Measurements from ENCODE around the gene ERI3.

ERI3 gene

GRCh38 chr1:44348061-44348485 lies 7.0 kb downstream of the ERI3 start:
- DNase-seq, result no peak

- no peak for DNase-seq
These were observed 7.8 kb downstream of the ERI3 start for GRCh38 chr1:44347280-44347679.

DNA sequence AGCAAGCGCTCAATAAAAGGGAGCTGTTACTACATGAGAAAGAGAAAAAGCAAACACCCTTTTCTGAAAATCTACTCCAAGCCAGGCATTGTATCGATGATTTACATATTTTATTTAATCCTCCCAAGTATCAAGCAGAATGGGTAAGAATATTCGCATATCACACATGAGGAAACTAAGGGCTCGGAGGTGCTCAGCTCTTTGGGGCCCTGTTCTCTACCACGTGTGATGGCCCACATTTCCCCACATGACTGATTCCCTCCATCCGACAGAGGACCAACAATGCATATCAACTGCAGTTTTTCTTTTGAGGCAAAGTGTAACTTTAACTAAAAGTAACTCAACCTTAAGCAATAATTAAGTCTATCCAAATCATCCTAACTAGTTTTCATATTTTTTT lies 8.2 kb downstream of the ERI3 start:
- no peak for DNase-seq

- no peak for DNase-seq
These were observed 8.9 kb downstream of the ERI3 start for GRCh38 chr1:44346184-44346583.

DNA sequence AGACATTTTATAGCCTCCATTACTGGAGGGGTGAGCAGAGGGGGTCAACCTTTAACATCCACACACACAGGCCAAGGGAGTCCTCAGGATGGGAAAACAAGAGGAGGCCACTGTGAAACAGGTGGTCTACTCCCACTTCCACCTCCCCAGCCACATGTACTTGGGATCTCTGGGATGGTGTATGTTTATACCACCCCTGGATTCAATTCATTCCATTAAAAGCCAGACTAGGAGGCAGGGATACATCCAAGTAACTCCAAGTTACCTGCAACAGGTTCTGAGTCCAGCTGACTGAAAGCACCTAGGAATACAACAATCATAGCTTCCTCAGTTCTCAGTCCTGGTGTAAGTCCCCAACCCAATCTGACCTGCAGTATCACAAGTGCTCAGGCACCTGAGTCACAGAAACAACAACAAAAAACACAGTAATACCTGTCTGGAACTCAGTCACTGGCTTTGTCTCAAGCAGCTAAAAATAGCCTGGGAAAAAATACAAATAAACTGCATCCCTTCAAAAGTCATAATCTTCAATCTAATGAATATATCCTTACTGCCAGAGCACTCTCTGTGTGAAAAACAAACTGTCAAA lies 9.8 kb downstream of the ERI3 start:
- DNase-seq, result no peak

DNA sequence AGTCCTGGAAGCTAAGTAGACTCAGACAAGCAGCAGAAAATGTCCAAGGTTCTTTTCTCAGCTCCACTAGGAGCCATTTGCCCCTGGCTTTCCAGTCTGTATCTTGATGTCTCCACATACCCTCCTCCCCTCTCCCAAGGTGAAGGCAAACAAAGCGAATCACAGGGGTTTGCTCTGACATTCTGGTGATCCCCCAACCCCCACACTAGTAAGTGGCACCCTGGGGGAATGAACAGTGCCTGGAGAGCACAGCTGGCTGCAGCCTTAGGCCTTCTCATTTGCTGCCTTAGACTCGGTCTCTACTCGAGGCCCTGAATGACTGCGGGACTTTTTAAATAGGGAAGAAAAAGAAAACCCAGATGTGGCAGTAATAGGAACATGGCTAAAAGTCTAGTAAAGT lies 15.3 kb downstream of the ERI3 start:
- no peak for DNase-seq

DNA sequence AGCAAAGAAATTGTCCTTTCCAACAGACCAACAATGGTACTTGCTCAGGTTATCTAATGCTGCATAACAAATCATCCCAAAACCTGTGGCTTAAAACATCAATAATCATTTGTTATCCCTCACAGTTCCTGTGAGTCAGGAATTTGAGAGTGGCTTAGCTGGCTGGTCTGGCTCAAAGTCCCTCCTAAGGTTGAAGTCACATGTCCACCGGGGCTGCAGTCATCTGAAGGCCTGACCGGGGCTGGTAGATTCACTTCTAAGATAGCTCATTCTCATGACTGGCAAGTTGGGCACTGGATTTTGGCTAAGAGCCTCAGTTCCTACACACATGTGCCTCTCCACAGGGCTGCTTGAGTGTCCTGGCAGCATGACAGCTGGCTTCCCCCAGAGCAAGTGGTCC lies 16.9 kb downstream of the ERI3 start:
- no peak for DNase-seq

DNA sequence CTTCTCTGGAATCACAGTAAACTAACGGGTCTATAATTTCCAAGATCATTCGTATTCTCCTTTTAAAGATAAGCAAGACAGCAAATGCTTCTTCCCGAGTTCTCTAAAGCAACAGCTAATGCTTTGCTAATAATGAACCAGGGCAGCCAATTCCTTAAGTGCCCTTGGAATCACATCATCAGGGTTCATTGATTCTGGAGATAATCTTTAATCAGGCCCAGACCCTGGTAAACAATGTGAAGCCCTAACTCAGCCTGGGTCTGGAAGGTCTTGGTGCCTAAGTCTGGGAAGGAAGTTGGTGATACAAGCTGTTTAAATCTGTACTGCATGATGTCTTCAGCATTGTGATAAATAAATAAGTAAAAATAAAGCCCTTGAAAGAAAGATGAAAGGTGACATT lies 18.4 kb downstream of the ERI3 start:
- DNase-seq, result no peak

- no peak for DNase-seq
These were observed 20.1 kb downstream of the ERI3 start for GRCh38 chr1:44334968-44335367.

- no peak for DNase-seq
These were observed 21.7 kb downstream of the ERI3 start for GRCh38 chr1:44333376-44333775.

DNA sequence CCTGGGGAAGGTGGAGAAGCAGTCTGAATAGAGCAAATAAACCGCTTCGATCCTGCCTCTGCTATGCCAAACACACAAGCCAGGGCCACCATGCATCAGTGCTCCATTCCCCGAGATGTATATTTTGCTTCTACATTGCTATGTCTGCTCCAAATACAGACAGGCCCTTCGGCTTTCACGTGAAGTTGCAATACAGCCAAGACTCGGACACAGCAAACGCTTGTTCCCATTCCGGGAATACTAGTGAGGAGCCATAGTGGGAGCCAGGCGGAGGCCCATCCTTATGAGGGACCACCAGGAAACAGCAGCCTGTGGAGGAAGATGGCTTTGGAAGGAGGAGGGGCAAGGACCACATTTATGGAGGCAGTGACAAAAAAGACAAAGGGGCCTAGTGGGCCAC lies 22.6 kb downstream of the ERI3 start:
- DNase-seq, result no peak

GRCh38 chr1:44330935-44331334 lies 24.1 kb downstream of the ERI3 start:
- DNase-seq, result no peak

DNA sequence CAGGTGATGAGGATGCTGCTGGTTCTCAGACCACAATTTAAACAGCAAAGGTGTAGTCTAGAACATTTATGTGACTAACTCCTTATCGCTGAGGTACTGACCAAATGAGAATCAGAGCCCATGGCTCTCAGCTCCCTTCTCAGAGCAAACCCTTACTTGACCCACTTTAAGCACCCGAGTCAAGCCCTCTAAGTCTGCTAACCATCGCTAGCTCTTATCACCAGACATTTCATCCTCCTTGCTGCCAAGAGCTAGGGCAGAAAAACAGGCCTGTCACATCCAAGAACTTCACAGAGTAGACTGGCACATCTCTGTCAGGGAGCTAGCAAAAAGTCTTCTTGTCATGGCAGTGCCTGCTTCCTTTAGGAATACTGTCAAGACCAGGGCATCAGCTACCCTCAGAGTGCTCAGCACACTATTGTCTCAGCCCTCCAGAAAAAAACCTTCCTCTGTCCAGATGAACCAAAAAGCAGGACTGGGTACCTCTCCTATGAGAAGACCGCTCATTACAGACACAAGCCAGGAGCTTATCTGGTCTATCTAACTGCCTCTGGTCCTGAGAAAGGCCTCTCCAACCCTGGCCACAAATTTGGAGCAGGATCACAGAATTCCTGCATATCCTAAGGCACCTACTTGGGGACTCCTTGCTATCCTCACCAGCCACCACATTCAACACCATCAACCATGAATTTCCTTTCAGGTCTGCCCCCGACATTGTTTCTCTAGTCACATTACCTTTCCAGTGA lies 26.2 kb downstream of the ERI3 start:
- DNase-seq, result no peak

GRCh38 chr1:44327679-44328491 lies 27.2 kb downstream of the ERI3 start:
- DNase-seq, result peak; percentile 32

- no peak for DNase-seq
These were observed 28.1 kb downstream of the ERI3 start for GRCh38 chr1:44326821-44327465.

- no peak for DNase-seq
These were observed 28.9 kb downstream of the ERI3 start for GRCh38 chr1:44326024-44326701.

DNA sequence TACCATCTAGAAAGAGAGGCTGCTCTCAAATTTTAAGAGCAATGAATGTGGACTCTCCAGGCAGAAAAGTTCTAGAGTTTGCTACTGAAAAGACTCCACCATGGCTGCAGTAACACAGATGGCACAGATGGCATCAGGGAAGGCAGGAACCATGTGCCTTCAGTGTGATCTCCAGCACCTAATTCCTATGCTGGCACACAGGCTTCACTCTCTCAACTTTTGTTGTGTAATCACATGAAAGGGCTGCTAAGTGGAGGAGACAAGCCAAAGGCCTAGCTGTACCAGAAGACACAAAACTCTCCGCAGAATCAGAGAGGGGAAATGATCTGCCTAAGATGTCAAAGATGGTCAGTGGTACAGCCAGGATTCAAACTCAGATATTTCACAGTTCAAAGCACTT lies 31.1 kb downstream of the ERI3 start:
- no peak for DNase-seq

DNA sequence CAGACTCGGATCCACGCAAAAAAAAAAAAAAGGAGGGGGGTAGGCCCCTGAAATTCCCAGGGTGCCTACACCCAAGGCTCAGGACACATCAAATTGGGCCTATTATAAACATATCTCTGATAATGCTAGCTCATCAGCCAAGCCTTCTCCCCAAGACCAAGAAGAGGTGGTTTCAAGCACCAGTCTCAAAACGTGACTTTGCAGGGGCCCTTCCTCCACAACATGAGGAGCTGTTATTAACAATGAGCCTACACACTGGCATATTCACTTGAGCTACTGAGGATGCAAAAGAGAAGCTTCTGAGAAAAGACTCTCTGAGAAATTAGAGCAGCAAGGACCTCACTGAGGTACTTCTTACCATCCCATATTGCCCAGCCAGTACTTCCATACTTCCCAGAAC lies 32.7 kb downstream of the ERI3 start:
- DNase-seq, result no peak

DNA sequence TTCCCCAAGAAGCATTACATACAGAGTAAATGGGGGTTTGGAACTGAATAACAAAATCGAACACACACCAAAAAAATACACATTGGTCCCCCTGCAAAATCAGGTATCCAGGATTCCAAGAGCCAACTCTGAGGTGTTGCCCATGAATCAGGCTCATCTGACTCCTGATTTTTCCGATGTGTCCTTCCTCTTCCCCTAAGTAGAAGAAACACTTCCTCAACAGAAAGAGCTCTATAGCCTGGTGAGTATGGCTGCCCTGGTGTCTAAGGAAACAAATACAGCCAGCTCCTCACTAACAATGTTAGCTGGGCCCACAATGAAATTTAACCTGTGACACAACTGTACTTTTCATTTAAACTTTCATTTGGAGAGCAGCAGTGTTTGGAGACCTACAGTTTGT lies 33.6 kb downstream of the ERI3 start:
- DNase-seq, result no peak

DNA sequence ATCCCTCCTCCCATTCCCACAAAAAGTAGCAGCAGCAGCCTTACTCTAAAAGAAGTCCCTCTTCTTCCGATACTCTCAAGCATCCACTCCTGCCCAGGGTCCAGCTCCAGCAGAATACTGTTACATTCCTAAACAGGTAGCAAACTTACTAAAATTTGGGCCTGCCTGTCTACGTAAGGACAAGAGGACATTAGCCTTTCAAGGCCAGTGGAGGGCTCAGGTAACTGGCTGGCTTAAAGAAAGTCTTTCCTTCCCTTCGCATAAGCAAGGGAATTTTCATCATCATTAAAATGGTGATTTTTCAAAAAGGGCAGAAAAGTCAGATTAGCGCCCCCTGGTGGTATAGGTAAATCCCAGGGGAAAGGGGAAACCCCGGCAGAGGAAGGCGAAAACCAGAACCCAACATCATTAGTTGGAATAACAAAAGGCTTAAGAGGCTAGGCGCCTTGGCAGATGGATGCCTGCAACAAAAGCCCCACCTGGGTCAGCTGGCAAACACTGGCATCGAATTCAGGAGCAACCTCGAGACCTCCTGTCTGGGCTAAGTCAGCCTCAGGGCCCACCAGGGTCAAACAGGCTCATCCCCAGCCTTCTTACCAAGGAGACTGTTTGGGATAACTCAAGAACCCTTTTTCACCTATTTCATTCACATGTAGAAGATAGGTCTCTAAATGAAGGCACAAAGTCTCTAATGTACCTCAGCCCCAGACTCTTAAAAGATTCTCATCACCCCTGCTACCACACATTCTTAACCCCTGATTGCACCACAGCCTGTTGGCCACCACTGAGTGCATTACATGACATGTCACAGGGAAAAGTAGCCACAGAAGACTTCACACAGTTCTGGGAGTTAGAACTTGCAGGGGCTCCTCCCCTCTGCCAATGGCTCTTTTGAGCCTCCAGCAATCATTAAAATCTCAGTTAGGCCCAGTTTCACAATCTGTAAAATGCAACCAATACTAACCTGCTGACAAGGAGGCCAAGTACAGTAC lies 36.7 kb downstream of the ERI3 start:
- peak; percentile 82 for DNase-seq

DNA sequence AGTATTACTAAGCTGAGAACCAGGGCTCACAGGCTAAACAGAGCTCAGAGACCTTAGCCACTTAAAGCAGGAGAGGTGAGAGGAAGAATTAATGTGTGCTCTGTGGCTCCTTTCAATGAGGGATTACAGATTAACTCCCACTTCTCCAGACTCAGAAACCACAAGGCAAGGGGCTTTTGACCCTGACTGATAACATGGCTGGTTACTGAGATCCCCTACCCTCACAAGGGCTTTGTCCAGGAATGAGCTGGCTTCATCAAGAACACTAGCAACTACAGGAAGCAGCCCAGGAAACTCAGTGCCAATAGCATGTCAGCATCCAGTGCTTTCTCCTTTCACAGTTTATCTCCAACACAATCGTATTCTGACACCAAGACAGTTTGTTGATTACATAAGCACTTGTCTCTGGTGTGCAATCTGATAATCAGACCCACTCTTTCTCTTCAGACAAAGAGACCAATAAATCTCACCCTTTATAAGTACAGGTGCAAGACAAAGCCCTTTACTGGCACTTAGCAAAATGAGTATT lies 38.8 kb downstream of the ERI3 start:
- DNase-seq, result peak; percentile 69

Data from hematopoietic multipotent progenitor cell treated with erythropoietin and hydrocortisone succinate and interleukin-3 and kit ligand, for 6 days (in vitro differentiated cells).